IMR-90 (cell line): ENCODE data around the gene ZNF146. TPM values are rescaled to one million over a fixed set of nuclear protein-coding genes. Genes with fewer than 3 reads are reported as not detected.

Experiments
- ATAC-seq: fragments of 200-7000 bp; cut with Tn5 transposase; 2 replicates; pipeline ENCODE4 v1.9.1; 2020; ENCODE audit warnings: low read depth, mild to moderate bottlenecking, moderate library complexity
- Bru-seq: library from RNA; stranded (reverse); fragments of 400-500 nt; gene quantifications from one replicate; lab custom pipeline; 2021; lab: Mats Ljungman, UMichigan
- BruChase-seq, 2 experiments: library from RNA; stranded (reverse); fragments of 400-500 nt; gene quantifications; one replicate each; lab custom pipeline; 2021; lab: Mats Ljungman, UMichigan
- BruUV-seq: library from RNA; stranded (reverse); fragments of 400-500 nt; replicated peaks from 2 replicates; lab custom pipeline; 2021; lab: Mats Ljungman, UMichigan
- CTCF ChIA-PET: fragments of 300-600 bp; formaldehyde crosslinking; extraction: SDS; loops from one replicate; lab custom pipeline; 2021; ENCODE audit warnings: antibody characterized with exemption; lab: Yijun Ruan, JAX
- POLR2A ChIA-PET: fragments of 300-600 bp; sonication (Branson Sonifier 250); formaldehyde crosslinking; loops from one replicate; lab custom pipeline; 2022; ENCODE audit warnings: antibody characterized with exemption; ENCODE audit not compliant: unreplicated experiment; lab: Charles Lee
- DNase-seq: peaks from one replicate; pipeline ENCODE4 v3.0.0; 2013
- H2AFZ ChIP-seq: replicated peaks from 2 replicates; pipeline ENCODE3; 2013; ENCODE audit warnings: low read length, mild to moderate bottlenecking; ENCODE audit not compliant: poor library complexity
- H2AK5ac ChIP-seq: 2 replicates; pipeline ENCODE4 v1.6.1; 2013; ENCODE audit warnings: low read depth, low read length, inconsistent platforms
- H2AK9ac ChIP-seq: replicated peaks from 2 replicates; pipeline ENCODE3; 2013; ENCODE audit warnings: mild to moderate bottlenecking, low read depth, low read length, moderate library complexity; ENCODE audit not compliant: poor library complexity
- H2BK120ac ChIP-seq: 2 replicates; pipeline ENCODE4 v1.6.1; 2013; ENCODE audit warnings: low read depth, low read length, inconsistent platforms
- H2BK15ac ChIP-seq: 3 replicates; pipeline ENCODE4 v1.6.1; 2013; ENCODE audit warnings: low read depth, low read length, inconsistent platforms
- H2BK20ac ChIP-seq: 2 replicates; pipeline ENCODE4 v1.6.1; 2013; ENCODE audit warnings: low read depth, mild to moderate bottlenecking, inconsistent platforms, low read length, moderate library complexity
- H2BK5ac ChIP-seq: 2 replicates; pipeline ENCODE4 v1.6.1; 2013; ENCODE audit warnings: mild to moderate bottlenecking, low read depth, low read length, inconsistent platforms; ENCODE audit not compliant: poor library complexity, severe bottlenecking
- H3K14ac ChIP-seq: replicated peaks from 2 replicates; pipeline ENCODE4 v1.6.1; 2013; ENCODE audit warnings: low read depth, low read length, inconsistent platforms
- H3K18ac ChIP-seq: 2 replicates; pipeline ENCODE4 v1.6.1; 2013; ENCODE audit warnings: low read depth, low read length, control low read depth
- H3K23ac ChIP-seq: 2 replicates; pipeline ENCODE4 v1.6.1; 2013; ENCODE audit warnings: low read depth, low read length, inconsistent platforms
- H3K27ac ChIP-seq: 2 replicates; pipeline ENCODE4 v1.5.1; 2013; ENCODE audit warnings: mild to moderate bottlenecking, control low read depth, low read length; ENCODE audit not compliant: insufficient read depth
- H3K27me3 ChIP-seq: 2 replicates; pipeline ENCODE4 v1.6.1; 2013; ENCODE audit warnings: low read length; ENCODE audit not compliant: control insufficient read depth, insufficient read depth
- H3K36me3 ChIP-seq: 2 replicates; pipeline ENCODE4 v1.6.1; 2013; ENCODE audit warnings: low read length, mixed read lengths; ENCODE audit not compliant: control insufficient read depth, insufficient read depth
- H3K4ac ChIP-seq: 2 replicates; pipeline ENCODE4 v1.6.1; 2013; ENCODE audit warnings: low read depth, low read length, inconsistent platforms
- H3K4me1 ChIP-seq: 2 replicates; pipeline ENCODE4 v1.6.1; 2013; ENCODE audit warnings: low read length, mixed read lengths; ENCODE audit not compliant: control insufficient read depth, insufficient read depth
- H3K4me2 ChIP-seq: 2 replicates; pipeline ENCODE4 v1.6.1; 2013; ENCODE audit warnings: low read depth, mild to moderate bottlenecking, control low read depth, low read length, moderate library complexity
- H3K4me3 ChIP-seq: 2 replicates; pipeline ENCODE4 v1.5.1; 2013; ENCODE audit warnings: low read depth, mild to moderate bottlenecking, control low read depth, low read length, moderate library complexity; ENCODE audit not compliant: insufficient read depth
- H3K56ac ChIP-seq: 2 replicates; pipeline ENCODE4 v1.6.1; 2013; ENCODE audit warnings: low read length, inconsistent platforms; ENCODE audit not compliant: insufficient read depth; ENCODE audit errors: extremely low read depth
- H3K79me1 ChIP-seq, 2 experiments: 2 replicates each; pipeline ENCODE4 v1.6.1; 2013; ENCODE audit warnings: low read length in 2 of 2, inconsistent platforms in 1 of 2, low read depth in 1 of 2
- H3K9ac ChIP-seq: 2 replicates; pipeline ENCODE4 v1.6.1; 2013; ENCODE audit warnings: low read depth, low read length, control low read depth
- H3K9me1 ChIP-seq: 2 replicates; pipeline ENCODE4 v1.6.1; 2013; ENCODE audit warnings: low read length, inconsistent platforms; ENCODE audit not compliant: insufficient read depth
- H3K9me3 ChIP-seq: 2 replicates; pipeline ENCODE4 v1.6.1; 2013; ENCODE audit warnings: low read length; ENCODE audit not compliant: control insufficient read depth, insufficient read depth
- H4K20me1 ChIP-seq: 2 replicates; pipeline ENCODE4 v1.6.1; 2013; ENCODE audit warnings: low read length, inconsistent platforms; ENCODE audit not compliant: insufficient read depth
- H4K5ac ChIP-seq: 2 replicates; pipeline ENCODE4 v1.6.1; 2013; ENCODE audit warnings: mild to moderate bottlenecking, low read depth, low read length, control low read depth
- H4K8ac ChIP-seq, 2 experiments: 2 replicates each; pipeline ENCODE4 v1.6.1; 2013; ENCODE audit warnings: low read depth in 2 of 2, low read length in 2 of 2, control low read depth in 1 of 2, inconsistent platforms in 1 of 2
- H4K91ac ChIP-seq: 2 replicates; pipeline ENCODE4 v1.6.1; 2013; ENCODE audit warnings: low read depth, low read length, inconsistent platforms; ENCODE audit not compliant: insufficient read depth
- BHLHE40 ChIP-seq: fragments of 150-350 bp; IDR thresholded peaks from 2 replicates; pipeline ENCODE4 v1.6.1; 2016; ENCODE audit warnings: mild to moderate bottlenecking, low read depth, low read length
- CHD1 ChIP-seq: IDR thresholded peaks from 2 replicates; pipeline ENCODE4 v1.6.1; 2012; ENCODE audit warnings: low read depth, low read length, improper control_type of control experiment
- MAZ ChIP-seq: IDR thresholded peaks from 2 replicates; pipeline ENCODE4 v1.6.1; 2012; ENCODE audit warnings: low read depth, mild to moderate bottlenecking, low read length, improper control_type of control experiment, moderate library complexity, borderline replicate concordance
- MXI1 ChIP-seq: IDR thresholded peaks from 2 replicates; pipeline ENCODE4 v1.6.1; 2012; ENCODE audit warnings: low read depth, mild to moderate bottlenecking, low read length, moderate library complexity, borderline replicate concordance
- POLR2A ChIP-seq: IDR thresholded peaks from 2 replicates; pipeline ENCODE4 v1.6.1; 2012; ENCODE audit warnings: mild to moderate bottlenecking, low read depth, low read length
- RAD21 ChIP-seq: IDR thresholded peaks from 2 replicates; pipeline ENCODE4 v1.6.1; 2012; ENCODE audit warnings: low read length, improper control_type of control experiment
- RFX5 ChIP-seq: IDR thresholded peaks from 2 replicates; pipeline ENCODE4 v1.8.0; 2012; ENCODE audit warnings: low read depth, mild to moderate bottlenecking, low read length, moderate library complexity
- USF2 ChIP-seq: fragments of 150-350 bp; IDR thresholded peaks from 2 replicates; pipeline ENCODE4 v1.6.1; 2017; ENCODE audit warnings: mild to moderate bottlenecking, antibody characterized with exemption, low read length, low read depth
- WGBS, 2 experiments: methylation state at CpG; one replicate each; pipeline versions ENCODE4 v1.1.5 to v1.1.7; 2013; ENCODE audit warnings: missing lambda C conversion rate in 2 of 2; ENCODE audit not compliant: insufficient read length in 1 of 2; ENCODE audit errors: extremely low coverage in 2 of 2; 5-methylcytosine and 5-hydroxymethylcytosine counted together
- dilution Hi-C: fragments of 300-500 bp; cut with HindIII; formaldehyde crosslinking; loops from one replicate; pipeline ENCODE4 v1.14.3; 2018; ENCODE audit warnings: low sequenced_read_pairs; ENCODE audit not compliant: unreplicated experiment
- in situ Hi-C: fragments of 300-500 bp; cut with MboI; formaldehyde crosslinking; loops from 3 replicates; pipeline ENCODE4 v1.14.3; 2019; ENCODE audit warnings: low sequenced_read_pairs, inconsistent platforms, mixed read lengths
- intact Hi-C: fragments of 100-400 bp; cut with micrococcal nuclease; formaldehyde crosslinking; loops from 2 replicates; pipeline ENCODE4 v1.10.0; 2022
- long read RNA-seq: library from polyadenylated mRNA; unstranded; transcript quantifications from one replicate; pipeline ENCODE4 v2.0.0, GENCODE V29; 2021; ENCODE audit not compliant: unreplicated experiment
- polyA plus RNA-seq, 3 experiments: library from polyadenylated mRNA; depleted of rRNA; stranded (reverse); fragments of >200 nt; gene quantifications; 2 replicates each; pipeline ENCODE4 v1.2.3, GENCODE V29; 2012; ENCODE audit warnings: low replicate concordance in 1 of 3
- total RNA-seq: library from RNA; depleted of rRNA; stranded (reverse); fragments of >200 nt; gene quantifications from 2 replicates; pipeline ENCODE4 v1.2.3, GENCODE V29; 2012; rRNA removed

The ZNF146 gene
- 106 and 129 TPM in 2 replicates for total RNA-seq
- polyA plus RNA-seq (2012; rRNA removed): 42.6 and 61.6 TPM in 2 replicates
- polyA plus RNA-seq (2012; cell fraction: cytosol; rRNA removed): 4.6 and 10.2 TPM in 2 replicates
- 2.1 and 22.2 TPM in 2 replicates for polyA plus RNA-seq (2012; cell fraction: nucleus; rRNA removed; ENCODE audit: low replicate concordance)
- Bru-seq, nascent RNA: percentile 95 among the genes with signal in this experiment
- percentile 99 among the genes with signal in this experiment for BruChase-seq, experiment 1, labeled RNA remaining after a 6-hour chase
- percentile 98 among the genes with signal in this experiment for BruChase-seq, experiment 2, labeled RNA remaining after a 2-hour chase
- long read RNA-seq, transcript ZNF146-202 (3 exons, 3,780 nt): major isoform, 23 of 82 reads
- long read RNA-seq, transcript ZNF146-205 (3 exons, 533 nt): minor isoform, 12 of 82 reads
- long read RNA-seq, transcript ZNF146-201 (4 exons, 3,326 nt): minor isoform, 19 of 82 reads
- long read RNA-seq, partial matches to known transcripts: 9 of 82 reads
- long read RNA-seq, other reads (novel, unspliced or antisense): 16 of 82 reads

DNA sequence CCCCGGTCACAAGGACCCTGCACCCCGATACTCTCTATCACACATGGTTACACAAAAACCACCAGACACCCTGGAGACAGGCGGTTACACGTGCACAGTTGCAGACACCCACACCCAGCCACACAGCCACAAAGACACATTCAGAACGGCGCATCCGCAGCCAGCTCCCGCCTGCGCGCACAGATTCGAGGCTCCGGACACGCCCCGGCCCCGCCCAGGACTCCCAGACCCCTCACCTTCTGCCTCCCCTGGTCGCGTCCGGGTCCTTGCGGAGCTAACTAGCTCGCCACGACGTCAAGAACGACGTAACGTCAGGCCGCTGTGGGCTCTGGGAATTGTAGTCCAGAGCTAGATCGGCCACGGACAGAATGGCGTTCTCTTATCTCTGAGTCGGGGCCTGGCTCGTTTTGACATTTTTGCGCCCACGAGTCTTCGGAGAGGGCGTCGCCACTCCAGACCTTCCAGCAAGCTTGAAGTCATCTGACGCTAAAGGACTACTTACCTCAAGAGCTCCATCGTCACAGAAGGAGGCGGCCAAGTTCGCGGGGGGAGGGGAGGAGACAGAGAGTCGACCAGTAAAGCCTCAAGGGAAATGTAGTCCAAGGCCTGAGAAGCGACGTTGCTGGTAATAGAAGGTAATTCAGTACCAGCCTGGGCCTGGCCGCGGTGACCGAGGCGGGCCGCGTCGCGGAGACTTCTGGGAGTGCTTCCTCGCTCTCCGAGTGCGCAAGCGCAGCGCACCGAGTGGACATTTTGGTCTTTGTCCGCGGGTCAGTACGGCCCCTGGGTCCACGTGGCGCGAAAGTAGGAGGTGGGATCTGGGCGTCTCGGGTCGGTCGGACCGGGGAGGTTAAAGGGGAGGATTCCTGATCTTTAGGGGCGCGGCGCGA lies at the start of gene ZNF146, which contains the start of gene ZNF565:
ZNF146 (plus strand) TSS at position 721 of the 890 bp plus-strand sequence. CDS start 21,335 bp downstream, outside the sequence.
ZNF565 (minus strand) TSS at position 280 of the 890 bp plus-strand sequence. CDS start 12,680 bp downstream, outside the sequence.
- Histone ChIP-seq H3K23ac (peak within 1 kb of the TSS; percentile 98), H3K4me2 (peak within 1 kb of the TSS; percentile 98), H3K9ac (peak within 1 kb of the TSS; percentile 99), H3K9me3 (no peaks in the 10 kb centered on the region), H3K4me1 (peaks cover 2% of the 10 kb centered on the region), H2BK20ac (peak within 1 kb of the TSS; percentile 87), H2AK9ac (peak within 1 kb of the TSS; percentile 100), H4K8ac (peak within 1 kb of the TSS; percentile 92 to 100), H2BK15ac (peak within 1 kb of the TSS; percentile 99), H4K5ac (peak within 1 kb of the TSS; percentile 94), H3K27ac (peak within 1 kb of the TSS; percentile 92), H3K4me3 (peak within 1 kb of the TSS; percentile 67), H3K9me1 (peaks cover 5% of the 10 kb centered on the region), H2BK5ac (peak within 1 kb of the TSS; percentile 88), H4K91ac (peak within 1 kb of the TSS; percentile 99), H2AK5ac (peak within 1 kb of the TSS; percentile 100), H2BK120ac (peak within 1 kb of the TSS; percentile 96), H2AFZ (peak within 1 kb of the TSS; percentile 95), H3K4ac (peak within 1 kb of the TSS; percentile 99), H3K56ac (peak within 1 kb of the TSS; percentile 99), H3K36me3 (peaks cover 2% of the 10 kb centered on the region; the same call in 1 of the 2 replicates), H3K18ac (peak within 1 kb of the TSS; percentile 90), H3K79me1 (peaks cover 8 to 29% of the 10 kb centered on the region in 2 experiments), H3K14ac (peak within 1 kb of the TSS; percentile 99), H3K27me3 (no peaks in the 10 kb centered on the region), H4K20me1 (peaks cover 14% of the 10 kb centered on the region; the same call in 1 of the 2 replicates)
- intact Hi-C loops (loop anchor here (5.0 kb wide), 2 partner anchors 163 to 273 kb away; partner anchors contain the start of genes ZFP14 and ZNF566), dilution Hi-C loops (no loop called here), in situ Hi-C loops (loop anchor here (25.0 kb wide), 1 partner anchor 998 kb away; the partner anchor contains the start of genes ZNF383 and ZNF585B)
- TF ChIP-seq BHLHE40 (peak; percentile 75), POLR2A (peak; percentile 88), MXI1 (peak; percentile 97), RAD21 (no peak), RFX5 (0 out of 2 replicates have a peak, but pooled peaks have one; percentile 2), CHD1 (no peak), USF2 (peak; percentile 73), MAZ (peak; percentile 24; the same call in 1 of the 2 replicates)
- ATAC-seq (peak; percentile 96), DNase-seq (peak; percentile 98)
- BruUV-seq: no TSS peak
- 1% methylated on average over 48 of the region's 73 CpGs; no CpG with 5 or more reads in 1 of the 2 experiments for WGBS, 2 experiments
- ChIA-PET CTCF (interaction anchor here (0.5 to 0.7 kb wide), 2 partner anchors 192 to 392 kb away, joined by 4 to 6 read pairs; no protein-coding TSS in a partner anchor), POLR2A (no interaction called here)
